GM19467 (cell line): ENCODE measurements around the gene HESX1.

Experiments used
- ATAC-seq: cut with Tn5 transposase; IDR thresholded peaks from one replicate; pipeline ENCODE4 v1.9.1; 2021; ENCODE audit warnings: mild to moderate bottlenecking, moderate library complexity; ENCODE audit not compliant: unreplicated experiment

The HESX1 gene

GRCh38 chr3:57168151-57168550 is 31.6 kb downstream of the HESX1 start:
- no peak for ATAC-seq

GRCh38 chr3:57166660-57167059 is 33.1 kb downstream of the HESX1 start:
- ATAC-seq: no peak

GRCh38 chr3:57165641-57166040 is 34.1 kb downstream of the HESX1 start:
- ATAC-seq: no peak

GRCh38 chr3:57164657-57165573 is 34.9 kb downstream of the HESX1 start, which contains the start of gene IL17RD:
IL17RD (minus strand) TSS chr3:57165353; CDS start chr3:57165286, 67 bp downstream.
- ATAC-seq: no peak

GRCh38 chr3:57164217-57164656 is 35.5 kb downstream of the HESX1 start:
- no peak for ATAC-seq

- no peak for ATAC-seq
Observed at GRCh38 chr3:57163751-57164150, 36.0 kb downstream of the HESX1 start.

- ATAC-seq: no peak
Observed at GRCh38 chr3:57161915-57162314, 37.9 kb downstream of the HESX1 start.

GRCh38 chr3:57160765-57161538 is 38.8 kb downstream of the HESX1 start:
- ATAC-seq: no peak

GRCh38 chr3:57160076-57160764 is 39.6 kb downstream of the HESX1 start:
- ATAC-seq: no peak

GRCh38 chr3:57158813-57159738 is 40.7 kb downstream of the HESX1 start:
- ATAC-seq: no peak

- ATAC-seq: no peak
Observed at GRCh38 chr3:57158325-57158724, 41.5 kb downstream of the HESX1 start.

GRCh38 chr3:57157545-57157944 is 42.2 kb downstream of the HESX1 start:
- no peak for ATAC-seq

- ATAC-seq: no peak
Observed at GRCh38 chr3:57155310-57155643, 44.5 kb downstream of the HESX1 start.

GRCh38 chr3:57154470-57155309 is 45.1 kb downstream of the HESX1 start:
- no peak for ATAC-seq

GRCh38 chr3:57152151-57153143 is 47.3 kb downstream of the HESX1 start:
- ATAC-seq: no peak

- ATAC-seq: no peak
Observed at GRCh38 chr3:57151749-57152148, 48.0 kb downstream of the HESX1 start.

- ATAC-seq: no peak
Observed at GRCh38 chr3:57151021-57151449, 48.7 kb downstream of the HESX1 start.

GRCh38 chr3:57150113-57150581 is 49.6 kb downstream of the HESX1 start:
- ATAC-seq: no peak
